Islet of Langerhans (tissue), 1 donor: ENCODE results near the gene CNTN5.
A peak's percentile ranks its signal among the peaks of the same experiment; 100 is the strongest.

ENCODE experiments used
- FAIRE-seq: peaks from one replicate; lab custom pipeline; 2011; peaks lifted over from hg19 to GRCh38; lab: Jason Lieb, UNC

The CNTN5 gene

DNA sequence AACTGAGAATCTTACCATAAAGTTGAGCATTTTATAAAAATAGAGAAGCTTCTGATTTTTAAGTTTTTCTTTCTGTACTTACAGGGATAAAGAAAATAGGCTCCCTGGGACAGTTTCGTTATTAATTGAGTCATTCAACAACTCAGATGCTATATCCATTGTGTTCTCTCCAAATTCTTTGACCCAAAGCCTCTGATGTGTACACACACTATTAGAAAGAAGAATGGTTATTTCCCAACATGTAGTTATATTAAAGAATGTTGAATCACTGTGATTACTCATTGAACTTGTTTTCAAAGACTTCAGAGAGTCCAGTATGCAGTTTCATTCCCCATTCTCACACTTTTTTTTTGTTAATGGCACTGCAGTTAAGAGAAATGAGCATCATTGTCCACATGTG lies 932.1 kb downstream of the CNTN5 start:
- peak; percentile 17 for FAIRE-seq

DNA sequence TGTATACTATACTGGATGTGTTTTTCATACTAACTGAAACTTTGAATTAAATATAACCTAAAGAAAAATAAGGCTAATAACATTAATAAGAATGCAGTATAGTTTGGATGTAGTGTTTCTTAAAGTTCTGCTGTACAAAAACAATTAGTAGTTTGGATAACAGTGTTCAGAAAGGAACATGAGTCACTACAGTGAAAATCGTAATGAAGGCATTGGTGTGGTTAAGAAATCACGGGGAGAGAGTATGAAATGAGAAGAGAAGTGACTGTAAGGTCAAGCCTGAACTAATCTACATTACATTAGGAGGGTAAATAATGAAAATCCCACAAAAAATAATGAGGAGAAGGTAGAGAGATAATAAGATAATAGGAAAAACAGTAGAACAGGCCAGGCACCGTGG lies 939.8 kb downstream of the CNTN5 start:
- no peak for FAIRE-seq

DNA sequence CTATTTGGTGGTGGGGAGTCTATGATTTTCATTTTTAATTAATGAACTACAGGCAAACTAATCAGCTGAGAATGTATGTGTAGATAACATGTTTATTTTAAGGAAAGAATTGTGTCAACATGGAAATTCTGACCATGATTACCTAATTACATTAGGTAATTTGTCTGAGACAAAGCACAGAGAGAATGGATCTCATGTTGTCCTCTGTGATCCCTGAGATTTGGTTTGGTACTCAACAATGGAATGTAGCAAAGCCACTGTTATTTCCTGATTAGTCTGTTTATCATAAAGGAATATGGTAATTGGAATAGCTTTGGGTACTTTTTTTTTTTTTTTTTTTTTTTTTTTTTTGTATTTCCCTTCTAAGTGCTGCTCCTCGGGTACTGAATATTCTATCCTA lies 947.6 kb downstream of the CNTN5 start:
- FAIRE-seq, result peak; percentile 33

DNA sequence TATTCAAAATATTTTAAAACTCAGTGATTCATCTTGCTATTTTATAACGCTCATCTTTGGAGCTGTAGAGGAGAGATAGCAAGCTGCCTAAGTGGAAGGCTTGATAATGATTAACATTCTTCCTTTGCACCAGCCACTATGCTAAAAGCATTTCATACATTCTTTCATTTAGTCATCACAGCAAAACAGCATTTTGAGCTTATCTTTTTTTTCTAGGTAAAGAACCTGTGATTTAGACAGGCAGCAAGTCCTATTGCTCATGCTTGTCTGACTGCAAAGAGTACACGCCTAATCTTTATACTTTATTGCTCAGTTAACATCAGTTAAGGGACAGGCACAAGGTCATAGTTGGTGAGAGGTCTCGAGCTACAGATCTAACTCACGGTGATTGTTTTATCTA lies 953.2 kb downstream of the CNTN5 start:
- FAIRE-seq, result peak; percentile 95

DNA sequence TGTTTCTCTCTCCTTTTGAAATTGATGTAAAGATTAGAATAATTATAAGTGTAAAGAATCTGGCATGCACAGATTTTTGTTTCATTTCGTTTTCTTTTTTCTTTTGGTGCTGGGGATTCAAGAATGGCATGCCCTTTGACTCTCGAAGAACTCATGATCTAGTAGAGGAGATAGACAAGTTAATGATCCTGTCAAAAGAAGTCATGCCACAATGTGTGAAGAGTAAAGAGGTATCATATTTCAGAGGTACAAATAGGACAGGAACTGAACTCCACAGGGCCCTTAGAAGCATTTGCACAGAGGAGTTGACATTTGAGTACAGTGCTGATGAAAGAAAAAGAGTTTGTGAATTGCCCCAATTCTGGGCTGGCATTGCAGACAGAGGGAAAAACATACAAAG lies 958.3 kb downstream of the CNTN5 start:
- no peak for FAIRE-seq

DNA sequence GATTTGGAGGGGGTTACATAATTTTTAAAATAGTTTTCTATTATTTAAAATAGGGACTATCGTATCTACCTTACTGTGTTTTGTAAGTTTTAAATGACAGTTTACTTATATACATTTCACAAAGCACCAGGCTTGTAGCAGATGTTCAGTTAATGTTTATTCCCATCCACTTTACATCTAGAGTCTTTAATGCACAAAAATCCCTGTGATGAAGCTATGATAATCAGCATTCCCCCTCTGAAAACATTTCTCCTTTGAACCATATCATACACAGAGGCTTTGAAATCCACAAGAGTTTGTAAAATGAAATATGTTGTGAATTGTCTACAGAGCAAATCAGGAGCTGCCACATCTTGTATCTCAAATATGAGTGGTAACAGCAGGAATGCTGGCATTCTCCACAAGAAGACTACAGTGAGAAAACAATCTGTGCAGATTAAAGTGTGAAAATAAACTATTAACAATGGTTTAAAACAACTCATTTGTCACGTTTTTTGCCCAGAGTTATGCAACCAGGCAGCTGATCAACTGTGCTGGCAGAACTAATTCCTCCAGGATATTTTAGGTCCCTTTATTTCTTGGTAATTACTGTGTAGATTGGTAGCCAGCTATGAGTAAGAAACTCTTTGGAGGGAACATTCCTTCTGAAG lies 967.2 kb downstream of the CNTN5 start:
- no peak for FAIRE-seq

DNA sequence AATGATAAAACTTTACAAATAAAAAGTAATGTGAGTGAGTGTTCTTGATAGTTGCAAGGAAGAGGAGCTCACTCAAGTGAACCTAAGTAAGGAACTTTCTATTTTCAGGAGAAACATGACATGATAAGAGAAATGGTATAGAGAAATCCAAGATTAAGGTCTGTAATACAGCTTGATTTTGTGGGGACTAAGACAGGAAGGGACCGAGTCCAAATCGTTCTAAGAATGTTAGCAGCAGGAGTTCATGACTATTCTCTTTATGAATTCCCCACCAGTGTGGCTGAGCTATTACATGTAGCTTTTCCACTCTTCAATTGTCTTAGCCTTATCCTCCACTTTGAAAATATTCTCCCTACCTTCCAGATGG lies 967.7 kb downstream of the CNTN5 start:
- FAIRE-seq, result no peak

DNA sequence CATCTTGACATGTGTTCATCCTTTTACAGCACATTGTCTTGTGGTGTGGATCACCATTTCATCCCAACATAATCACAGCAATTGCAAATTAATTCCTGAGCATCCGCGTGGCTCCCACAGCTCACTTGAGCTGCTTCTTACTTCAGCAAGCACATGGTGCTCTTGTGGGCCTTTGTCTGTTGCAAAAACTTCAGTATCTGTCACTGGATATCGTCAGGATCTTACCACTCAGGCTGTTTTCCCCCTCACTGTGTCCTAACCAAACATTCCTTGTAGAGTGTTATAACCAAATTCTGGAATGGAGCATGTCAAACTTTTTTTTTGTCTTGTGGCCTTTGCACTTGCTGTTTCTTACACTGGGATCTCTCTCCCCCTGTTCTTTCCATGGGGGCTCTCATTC lies 983.2 kb downstream of the CNTN5 start:
- no peak for FAIRE-seq

DNA sequence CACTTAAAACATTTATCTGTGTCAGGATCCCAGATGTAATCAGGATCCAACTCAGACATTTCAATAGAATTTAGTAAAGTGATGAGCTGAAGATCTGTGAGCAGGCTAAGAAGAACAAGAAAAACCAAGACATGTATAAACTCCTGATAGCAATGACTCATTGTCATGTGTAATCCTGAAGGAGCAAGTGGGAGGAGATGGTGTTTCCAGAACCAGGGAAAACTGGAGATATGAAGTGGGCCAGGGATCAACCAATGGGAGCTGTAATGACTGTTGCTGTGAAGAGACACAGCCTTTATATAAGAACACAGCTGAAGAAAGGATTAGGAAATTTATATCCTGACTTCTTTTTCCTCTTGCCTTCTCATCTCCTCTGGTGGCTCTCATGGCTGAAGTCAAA lies 983.8 kb downstream of the CNTN5 start:
- no peak for FAIRE-seq

DNA sequence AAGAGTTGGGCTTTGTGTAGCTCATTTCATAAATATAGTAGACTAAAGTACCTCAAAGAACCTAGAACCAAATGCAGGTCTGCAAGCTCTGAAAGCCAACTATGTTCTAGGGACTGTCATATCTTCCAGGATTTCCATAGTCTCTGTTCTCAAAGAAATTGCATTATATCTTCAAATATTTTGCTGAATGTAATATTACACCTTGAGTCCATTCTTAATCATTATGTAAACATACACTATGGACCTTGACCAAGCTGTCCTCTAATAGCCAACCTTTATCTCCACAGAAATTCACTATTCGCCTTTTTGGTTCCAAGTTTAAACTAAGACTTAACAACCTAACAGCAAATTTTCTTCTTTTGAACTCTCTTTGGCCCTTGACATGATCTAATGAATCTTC lies 987.7 kb downstream of the CNTN5 start:
- no peak for FAIRE-seq

DNA sequence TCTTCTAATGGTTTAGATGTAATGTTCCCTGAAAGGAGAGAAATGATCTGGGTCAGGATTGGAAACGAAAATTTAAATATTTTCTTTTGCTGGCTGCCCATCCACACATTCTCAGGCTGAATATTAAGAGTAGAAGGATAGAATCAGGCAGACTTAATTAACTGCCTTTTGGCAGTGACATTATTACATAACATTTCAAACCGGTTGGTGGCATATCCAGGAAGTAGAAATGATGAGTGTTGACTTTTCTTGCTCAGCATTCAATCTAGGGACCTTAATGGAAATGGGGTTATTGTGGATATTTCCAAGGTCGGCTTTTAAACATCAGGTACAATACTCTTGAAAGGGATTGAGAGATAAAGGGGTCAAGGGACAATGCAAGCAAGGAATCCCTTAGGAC lies 989.0 kb downstream of the CNTN5 start:
- FAIRE-seq, result peak; percentile 62

DNA sequence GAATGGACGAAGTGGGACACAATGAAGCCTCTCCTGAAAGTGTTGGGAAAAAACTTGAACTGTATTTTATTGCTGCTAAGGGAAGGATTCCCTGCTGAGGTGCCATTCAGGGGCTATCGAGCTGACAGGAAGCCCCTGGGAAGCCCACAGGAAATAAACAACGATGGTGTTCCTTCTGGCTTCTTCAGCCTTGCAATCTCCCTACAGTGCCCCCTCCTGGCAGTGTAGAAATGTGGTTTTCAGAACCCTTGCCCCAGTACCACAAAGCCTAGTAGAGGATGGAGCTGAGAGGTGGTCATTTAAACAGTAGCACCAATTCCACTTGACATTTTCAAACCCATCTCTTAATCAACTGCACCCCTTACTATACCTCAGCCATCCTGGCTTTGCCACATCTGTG lies 989.6 kb downstream of the CNTN5 start:
- FAIRE-seq, result no peak

DNA sequence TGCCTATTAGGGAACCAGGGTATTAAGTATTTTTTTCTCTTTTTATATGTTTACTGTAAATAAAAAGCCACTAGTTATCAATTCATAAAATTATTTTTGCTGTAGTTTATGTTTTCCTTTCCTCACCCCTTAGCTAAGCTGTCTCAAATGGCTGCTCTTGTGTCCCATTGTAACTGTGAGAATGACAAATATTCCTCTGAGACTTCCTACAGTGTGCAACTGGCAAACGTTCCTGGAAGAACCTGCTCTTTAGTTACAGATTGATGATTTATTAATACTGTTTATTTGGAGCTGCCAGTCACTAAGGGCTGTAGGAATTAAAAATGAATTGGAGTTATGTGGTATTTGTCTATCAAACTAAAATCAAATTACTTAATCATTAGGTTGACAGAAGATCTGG lies 990.9 kb downstream of the CNTN5 start:
- FAIRE-seq, result no peak

DNA sequence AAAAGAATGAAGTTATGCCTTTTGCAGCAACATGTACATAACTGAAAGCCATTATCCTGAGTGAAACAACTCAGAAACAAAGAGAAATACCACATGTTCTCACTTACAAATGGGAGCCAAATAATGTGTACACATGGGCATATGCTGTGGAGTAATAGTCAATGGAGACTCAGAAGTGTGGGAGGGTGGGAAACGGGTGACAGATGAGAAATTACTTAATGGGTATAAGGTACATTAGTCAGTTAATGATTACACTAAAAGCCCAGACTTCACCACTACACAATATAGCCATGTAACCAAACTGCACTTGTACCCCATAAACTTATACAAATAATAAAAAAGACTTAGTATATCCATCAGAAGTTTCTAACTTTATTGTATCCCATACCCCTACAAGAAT lies 992.3 kb downstream of the CNTN5 start:
- FAIRE-seq, result peak; percentile 36

DNA sequence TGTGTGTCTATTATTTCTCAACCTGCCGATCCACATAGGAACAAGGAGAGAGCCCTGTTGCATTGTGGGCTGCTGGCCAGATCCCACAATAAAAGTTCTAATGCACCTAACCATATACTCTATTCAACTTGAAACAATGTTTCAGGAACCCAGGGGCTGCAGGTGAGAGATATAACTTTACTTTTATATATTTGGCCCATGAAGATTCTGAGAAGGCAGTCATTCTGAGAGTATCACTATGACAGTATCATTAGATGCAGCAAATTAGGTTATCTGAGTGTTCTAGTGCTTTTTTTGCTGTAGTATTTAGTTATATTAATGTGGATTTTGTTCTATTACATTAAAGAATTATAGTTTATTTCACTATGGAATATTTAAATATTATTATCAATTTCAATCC lies 1011.2 kb downstream of the CNTN5 start:
- no peak for FAIRE-seq

DNA sequence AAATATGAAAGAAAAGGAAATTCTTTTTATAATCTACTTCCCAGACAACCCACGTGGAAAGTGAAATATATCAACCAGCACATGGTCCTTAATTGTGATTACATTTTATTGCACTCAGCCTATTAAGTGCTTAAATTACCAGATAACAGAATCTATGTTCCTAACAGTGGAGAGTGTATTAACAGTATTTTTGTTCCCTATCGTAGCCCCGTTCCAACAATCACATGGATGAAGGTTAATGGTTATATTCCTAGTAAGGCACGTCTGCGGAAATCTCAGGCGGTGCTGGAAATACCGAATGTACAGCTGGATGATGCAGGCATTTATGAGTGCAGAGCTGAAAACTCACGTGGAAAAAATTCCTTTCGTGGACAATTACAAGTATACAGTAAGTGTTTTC lies 1040.3 kb downstream of the CNTN5 start:
- no peak for FAIRE-seq

DNA sequence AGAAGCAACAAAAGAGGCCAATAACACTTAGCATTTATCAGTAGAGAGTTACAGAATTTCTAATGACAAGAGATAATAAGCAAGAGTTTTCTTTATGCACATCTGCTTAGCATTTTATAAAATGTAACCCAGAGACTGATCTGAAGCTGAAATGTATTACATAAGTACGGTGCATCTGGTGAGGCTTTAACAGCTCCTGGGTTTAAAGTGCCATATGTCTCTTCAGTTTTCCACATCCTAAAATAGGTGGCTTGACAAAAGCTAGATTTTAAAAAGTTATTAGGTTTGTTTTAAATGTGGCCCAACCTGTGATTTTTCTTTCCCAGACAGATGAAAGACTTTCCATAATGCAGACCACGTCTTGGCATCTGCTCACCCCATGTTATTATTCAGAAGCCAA lies 1045.7 kb downstream of the CNTN5 start:
- FAIRE-seq, result peak; percentile 45

DNA sequence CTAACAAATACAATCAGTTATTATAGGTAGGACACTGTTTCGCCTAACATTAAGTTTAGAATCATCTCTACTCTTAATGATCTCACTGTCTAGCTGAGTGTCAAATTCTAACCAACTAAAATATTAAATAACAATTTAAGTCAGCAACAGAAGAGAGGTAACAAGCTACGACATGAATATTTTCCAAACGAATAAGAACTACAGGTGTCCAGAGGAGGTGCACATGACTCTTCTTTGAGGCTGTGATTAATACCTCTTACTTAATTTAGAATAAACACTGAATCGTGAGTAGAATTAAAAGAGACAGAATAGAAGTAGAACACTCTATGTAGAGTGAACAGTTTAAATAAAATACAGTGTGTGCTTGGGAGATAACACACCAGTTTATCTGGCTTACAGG lies 1047.4 kb downstream of the CNTN5 start:
- peak; percentile 53 for FAIRE-seq

DNA sequence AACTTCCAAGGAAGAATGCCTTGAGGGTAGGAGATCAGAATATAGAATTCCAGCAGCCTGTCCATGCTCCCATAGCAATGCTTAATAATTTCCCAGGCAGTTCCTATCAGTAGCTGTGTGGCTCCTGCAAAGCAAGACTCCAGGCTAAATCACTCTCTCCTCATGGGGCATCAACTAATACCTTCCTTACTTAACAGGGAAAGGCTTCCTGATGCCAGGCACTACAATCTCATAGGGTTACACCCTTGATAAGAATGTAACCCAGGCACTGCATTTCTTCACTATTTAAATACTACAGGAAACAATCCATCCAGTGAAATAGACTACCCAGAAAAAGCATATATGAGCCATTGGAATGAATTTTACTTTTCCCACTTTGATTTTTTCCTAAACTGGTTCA lies 1051.4 kb downstream of the CNTN5 start:
- no peak for FAIRE-seq

DNA sequence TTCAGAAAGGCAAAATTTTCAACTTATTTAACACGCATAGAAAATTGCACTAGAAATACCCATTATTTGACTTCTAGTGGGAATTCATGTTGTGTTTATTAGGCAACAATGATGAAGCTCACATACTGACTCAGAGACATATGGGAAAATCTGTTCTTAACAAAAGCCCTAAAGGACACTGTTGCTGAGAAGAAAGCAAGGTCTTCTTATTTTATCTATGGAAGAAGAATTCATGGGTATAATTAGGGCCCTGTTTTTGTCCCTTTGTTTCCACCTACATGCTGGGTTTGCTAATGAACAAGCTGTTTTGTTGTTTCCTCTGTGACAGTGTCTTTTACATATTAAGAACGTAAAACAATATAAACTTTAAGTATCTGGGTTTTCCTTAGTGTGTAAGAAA lies 1059.6 kb downstream of the CNTN5 start:
- no peak for FAIRE-seq

DNA sequence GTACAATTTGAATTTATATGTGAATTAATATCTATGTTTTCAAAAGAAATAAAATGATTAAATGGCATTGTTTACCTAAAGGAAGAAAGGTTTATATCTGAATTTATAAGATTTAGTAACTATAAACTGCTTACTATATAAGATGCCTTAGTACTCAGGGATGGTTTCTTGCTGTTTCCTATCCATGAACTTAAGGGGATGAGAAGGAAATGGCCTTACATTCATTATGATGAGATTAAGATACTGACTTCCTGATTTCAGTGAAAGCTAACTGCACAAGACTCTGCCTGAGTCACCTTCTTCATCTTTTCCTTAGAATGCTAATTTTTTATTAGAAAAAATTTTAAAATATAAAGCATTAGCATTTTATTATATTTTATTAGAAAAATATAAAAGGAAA lies 1060.1 kb downstream of the CNTN5 start:
- no peak for FAIRE-seq

DNA sequence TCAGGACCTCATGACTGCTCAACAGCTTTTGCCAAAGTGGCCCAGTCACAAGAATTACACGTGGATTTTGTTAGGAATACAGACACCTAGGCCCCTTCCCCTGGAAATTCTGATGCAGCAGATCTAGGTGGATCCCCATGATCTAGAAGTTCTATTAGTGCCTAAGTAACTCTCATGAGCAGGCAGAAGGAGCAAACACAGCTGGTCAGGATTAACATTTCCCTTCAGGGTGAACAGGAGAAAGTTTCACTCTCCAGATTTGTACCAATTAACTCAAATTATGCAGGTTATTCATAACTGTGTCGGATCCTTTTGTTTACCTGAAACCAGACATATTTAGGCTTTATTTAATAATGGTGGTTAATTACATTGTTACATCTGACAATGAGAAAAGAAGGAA lies 1072.9 kb downstream of the CNTN5 start:
- no peak for FAIRE-seq

DNA sequence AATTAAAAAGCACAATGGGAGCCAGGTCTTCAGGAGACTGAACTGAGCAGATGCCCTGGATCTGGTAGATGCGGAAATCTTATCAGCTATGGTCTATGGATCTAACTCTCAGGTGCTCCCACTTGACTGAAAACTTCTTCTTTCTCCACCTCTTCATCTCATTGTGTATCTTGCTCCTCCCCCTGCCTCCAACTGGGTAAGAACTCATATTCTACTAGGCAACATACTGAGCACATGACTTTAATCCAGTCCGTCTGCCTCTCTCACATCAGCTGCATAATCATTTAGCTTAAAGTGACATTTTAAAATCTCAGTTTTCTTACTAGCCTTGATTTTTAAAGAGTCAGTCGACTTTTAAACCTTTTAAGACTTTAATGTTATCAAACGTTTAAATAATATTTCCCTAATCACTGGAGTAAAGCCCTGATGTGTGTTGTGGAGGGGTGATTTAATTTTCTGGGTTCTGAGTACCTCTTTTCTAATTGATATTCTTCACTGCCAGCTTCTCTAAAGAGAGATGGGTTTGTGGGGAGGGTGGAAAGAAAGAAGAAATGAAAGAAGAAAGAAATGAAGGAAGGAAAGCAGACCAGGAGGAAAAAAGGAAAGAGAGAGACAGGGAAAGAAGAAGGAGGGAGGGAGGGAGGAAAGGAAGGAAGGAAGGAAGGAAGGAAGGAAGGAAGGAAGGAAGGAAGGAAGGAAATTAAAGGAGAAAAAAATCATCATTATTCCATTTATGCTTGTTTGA lies 1073.5 kb downstream of the CNTN5 start:
- FAIRE-seq, result no peak

DNA sequence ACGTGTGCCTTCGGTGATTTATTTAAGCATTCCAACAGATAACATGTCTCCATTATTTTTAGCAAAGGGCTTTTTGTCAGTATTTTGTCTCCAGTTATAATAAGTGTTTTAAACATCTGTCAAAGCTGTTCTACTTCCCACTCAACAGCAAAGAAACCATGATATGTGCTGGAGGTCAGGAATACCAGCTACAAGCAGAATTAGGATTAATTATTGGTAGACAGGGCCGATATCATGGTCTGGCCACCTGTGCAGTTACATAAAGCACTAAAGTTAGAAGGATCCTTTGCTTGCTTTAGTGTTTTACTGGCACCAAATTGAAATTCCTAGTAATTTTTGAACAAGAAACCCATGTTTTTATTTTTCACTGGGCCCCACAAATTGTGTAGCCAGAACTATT lies 1075.1 kb downstream of the CNTN5 start:
- FAIRE-seq, result no peak
